Measurements from ENCODE around the gene PDCD1LG2. TPM values are rescaled to one million over a fixed set of nuclear protein-coding genes. Genes with fewer than 3 reads are reported as not detected.

The PDCD1LG2 gene
- total and polyA plus RNA-seq, 2 of the 8 experiments (the other 6 are each of a cell fraction or from before 2014, with no cell fraction given) = not detected

- no peak for TF ChIP-seq CHD2 (IDR thresholded peaks at IDR 0.05; ENCODE audit: low read length)
- TF ChIP-seq TBP (IDR thresholded peaks at IDR 0.05; ENCODE audit: low read depth, low read length) = no peak
- TF ChIP-seq, protein P1, sequence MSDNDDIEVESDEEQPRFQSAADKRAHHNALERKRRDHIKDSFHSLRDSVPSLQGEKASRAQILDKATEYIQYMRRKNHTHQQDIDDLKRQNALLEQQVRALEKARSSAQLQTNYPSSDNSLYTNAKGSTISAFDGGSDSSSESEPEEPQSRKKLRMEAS (IDR thresholded peaks at IDR 0.05) = no peak
- TF ChIP-seq HDAC6 (IDR thresholded peaks at IDR 0.05; ENCODE audit: low read depth, low read length) = no peak
- TF ChIP-seq SP2 (IDR thresholded peaks at IDR 0.05; ENCODE audit: low read length) = no peak
- no peak for TF ChIP-seq JUN (IDR thresholded peaks at IDR 0.05; ENCODE audit: low read depth, low read length)
Observed at GRCh38 chr9:5515261-5515650, 4.9 kb downstream of the PDCD1LG2 start (continued).
